ENCODE measurements around the gene HEPHL1.

HEPHL1 gene

GRCh38 chr11:94130298-94131046 is 109.3 kb downstream of the HEPHL1 start:
- DNase-seq (ENCODE audit: low read depth in 2 of 2): no peak

GRCh38 chr11:94131047-94131717 is 110.0 kb downstream of the HEPHL1 start:
- DNase-seq (ENCODE audit: low read depth in 2 of 2): no peak

GRCh38 chr11:94131718-94132115 is 110.6 kb downstream of the HEPHL1 start:
- DNase-seq (ENCODE audit: low read depth in 2 of 2): no peak

- DNase-seq (ENCODE audit: low read depth in 2 of 2): no peak
Measured at GRCh38 chr11:94132152-94132558, 111.0 kb downstream of the HEPHL1 start.

GRCh38 chr11:94132823-94133408 is 111.8 kb downstream of the HEPHL1 start:
- no peak for DNase-seq (ENCODE audit: low read depth in 2 of 2)

- no peak for DNase-seq (ENCODE audit: low read depth in 2 of 2)
Measured at GRCh38 chr11:94133752-94134151, 112.6 kb downstream of the HEPHL1 start.

- no peak for DNase-seq (ENCODE audit: low read depth in 2 of 2)
Measured at GRCh38 chr11:94134651-94135512, 113.7 kb downstream of the HEPHL1 start.

GRCh38 chr11:94139416-94139815 is 118.3 kb downstream of the HEPHL1 start:
- DNase-seq (ENCODE audit: low read depth in 2 of 2): no peak

GRCh38 chr11:94140154-94140655 is 119.1 kb downstream of the HEPHL1 start:
- no peak for DNase-seq (ENCODE audit: low read depth in 2 of 2)

GRCh38 chr11:94141511-94142307 is 120.6 kb downstream of the HEPHL1 start:
- DNase-seq (ENCODE audit: low read depth in 2 of 2): no peak

GRCh38 chr11:94142308-94143281 is 121.4 kb downstream of the HEPHL1 start:
- DNase-seq (ENCODE audit: low read depth in 2 of 2): no peak

- DNase-seq (ENCODE audit: low read depth in 2 of 2): no peak
Measured at GRCh38 chr11:94144216-94144615, 123.1 kb downstream of the HEPHL1 start.

GRCh38 chr11:94144664-94145063 is 123.5 kb downstream of the HEPHL1 start:
- DNase-seq (ENCODE audit: low read depth in 2 of 2): no peak

- DNase-seq (ENCODE audit: low read depth in 2 of 2): no peak
Measured at GRCh38 chr11:94145431-94145830, 124.3 kb downstream of the HEPHL1 start.

GRCh38 chr11:94145916-94146315 is 124.8 kb downstream of the HEPHL1 start:
- no peak for DNase-seq (ENCODE audit: low read depth in 2 of 2)

- DNase-seq (ENCODE audit: low read depth in 2 of 2): no peak
Measured at GRCh38 chr11:94147433-94147845, 126.3 kb downstream of the HEPHL1 start.

GRCh38 chr11:94148189-94148588 is 127.0 kb downstream of the HEPHL1 start:
- DNase-seq (ENCODE audit: low read depth in 2 of 2): no peak

- DNase-seq (ENCODE audit: low read depth in 2 of 2): no peak
Measured at GRCh38 chr11:94149431-94150017, 128.4 kb downstream of the HEPHL1 start.

GRCh38 chr11:94150056-94150455 is 128.9 kb downstream of the HEPHL1 start:
- DNase-seq (ENCODE audit: low read depth in 2 of 2): no peak

Measured in stimulated activated CD8-positive, alpha-beta memory T cell treated with anti-CD3 and anti-CD28 coated beads, Interleukin-7, amount 100 ng/mL, for 4 hours (primary cell).